ENCODE results near the gene MCM3AP.

MCM3AP gene

GRCh38 chr21:46285206-46285661 lies at the start of gene MCM3AP:
TSS of gene MCM3AP (minus strand) at chr21:46285611. CDS start at chr21:46285286, 325 bp downstream.
- H3K9me3 ChIP-seq (ENCODE audit: control insufficient read depth, insufficient read depth, low read length): no peaks in the 10 kb centered on the region
- H3K4me3 ChIP-seq (ENCODE audit: low read depth, low read length): peak within 1 kb of the TSS; percentile 66
- H3K9ac ChIP-seq (ENCODE audit: low read depth, low read length): peak within 1 kb of the TSS; percentile 81
- no peaks in the 10 kb centered on the region for H3K27me3 ChIP-seq (ENCODE audit: control insufficient read depth, insufficient read depth, low read length)
- H3K4me1 ChIP-seq (ENCODE audit: control insufficient read depth, insufficient read depth, low read length): peaks cover 8% of the 10 kb centered on the region
- peaks cover 4% of the 10 kb centered on the region for H3K36me3 ChIP-seq (ENCODE audit: control insufficient read depth, insufficient read depth, low read length)

GRCh38 chr21:46334351-46335140 lies 49.1 kb upstream of the MCM3AP start:
- no peak overlapping the region for H3K9ac ChIP-seq (ENCODE audit: low read depth, low read length)
- H3K36me3 ChIP-seq (ENCODE audit: control insufficient read depth, insufficient read depth, low read length): peaks cover 18% of the 10 kb centered on the region
- H3K27me3 ChIP-seq (ENCODE audit: control insufficient read depth, insufficient read depth, low read length): no peaks in the 10 kb centered on the region
- no peaks in the 10 kb centered on the region for H3K9me3 ChIP-seq (ENCODE audit: control insufficient read depth, insufficient read depth, low read length)
- no peak overlapping the region for H3K4me3 ChIP-seq (ENCODE audit: low read depth, low read length)
- H3K4me1 ChIP-seq (ENCODE audit: control insufficient read depth, insufficient read depth, low read length): no peaks in the 10 kb centered on the region

GRCh38 chr21:46329796-46330195 lies 44.4 kb upstream of the MCM3AP start:
- H3K4me1 ChIP-seq (ENCODE audit: control insufficient read depth, insufficient read depth, low read length): no peaks in the 10 kb centered on the region
- peaks cover 10% of the 10 kb centered on the region for H3K36me3 ChIP-seq (ENCODE audit: control insufficient read depth, insufficient read depth, low read length)
- no peak overlapping the region for H3K9ac ChIP-seq (ENCODE audit: low read depth, low read length)
- H3K4me3 ChIP-seq (ENCODE audit: low read depth, low read length): no peak overlapping the region
- no peaks in the 10 kb centered on the region for H3K27me3 ChIP-seq (ENCODE audit: control insufficient read depth, insufficient read depth, low read length)
- no peaks in the 10 kb centered on the region for H3K9me3 ChIP-seq (ENCODE audit: control insufficient read depth, insufficient read depth, low read length)

- Histone ChIP-seq H3K4me3 (ENCODE audit: low read depth, low read length) (no peak overlapping the region), H3K9me3 (ENCODE audit: control insufficient read depth, insufficient read depth, low read length) (no peaks in the 10 kb centered on the region), H3K27me3 (ENCODE audit: control insufficient read depth, insufficient read depth, low read length) (no peaks in the 10 kb centered on the region), H3K4me1 (ENCODE audit: control insufficient read depth, insufficient read depth, low read length) (no peaks in the 10 kb centered on the region), H3K9ac (ENCODE audit: low read depth, low read length) (no peak overlapping the region), H3K36me3 (ENCODE audit: control insufficient read depth, insufficient read depth, low read length) (peaks cover 15% of the 10 kb centered on the region)
These were observed 42.7 kb upstream of the MCM3AP start for GRCh38 chr21:46328151-46328550.

- Histone ChIP-seq H3K36me3 (ENCODE audit: control insufficient read depth, insufficient read depth, low read length) (peaks cover 15% of the 10 kb centered on the region), H3K9me3 (ENCODE audit: control insufficient read depth, insufficient read depth, low read length) (no peaks in the 10 kb centered on the region)
These were observed 42.3 kb upstream of the MCM3AP start for GRCh38 chr21:46327711-46328110.

GRCh38 chr21:46326110-46326703 lies 40.8 kb upstream of the MCM3AP start:
- H3K36me3 ChIP-seq (ENCODE audit: control insufficient read depth, insufficient read depth, low read length): peaks cover 15% of the 10 kb centered on the region
- H3K4me1 ChIP-seq (ENCODE audit: control insufficient read depth, insufficient read depth, low read length): peaks cover under 1% of the 10 kb centered on the region
- no peaks in the 10 kb centered on the region for H3K27me3 ChIP-seq (ENCODE audit: control insufficient read depth, insufficient read depth, low read length)
- H3K4me3 ChIP-seq (ENCODE audit: low read depth, low read length): no peak overlapping the region
- H3K9ac ChIP-seq (ENCODE audit: low read depth, low read length): no peak overlapping the region
- H3K9me3 ChIP-seq (ENCODE audit: control insufficient read depth, insufficient read depth, low read length): no peaks in the 10 kb centered on the region

More at GRCh38 chr21:46327711-46328110, 42.3 kb upstream of the MCM3AP start:
- no peak overlapping the region for H3K4me3 ChIP-seq (ENCODE audit: low read depth, low read length)
- H3K9ac ChIP-seq (ENCODE audit: low read depth, low read length): no peak overlapping the region
- no peaks in the 10 kb centered on the region for H3K27me3 ChIP-seq (ENCODE audit: control insufficient read depth, insufficient read depth, low read length)
- no peaks in the 10 kb centered on the region for H3K4me1 ChIP-seq (ENCODE audit: control insufficient read depth, insufficient read depth, low read length)

- Histone ChIP-seq H3K36me3 (ENCODE audit: control insufficient read depth, insufficient read depth, low read length) (peaks cover 14% of the 10 kb centered on the region), H3K4me3 (ENCODE audit: low read depth, low read length) (peak overlapping the region; percentile 70), H3K9ac (ENCODE audit: low read depth, low read length) (peak overlapping the region; percentile 73), H3K27me3 (ENCODE audit: control insufficient read depth, insufficient read depth, low read length) (no peaks in the 10 kb centered on the region), H3K4me1 (ENCODE audit: control insufficient read depth, insufficient read depth, low read length) (peaks cover 2% of the 10 kb centered on the region), H3K9me3 (ENCODE audit: control insufficient read depth, insufficient read depth, low read length) (no peaks in the 10 kb centered on the region)
These were observed 39.9 kb upstream of the MCM3AP start for GRCh38 chr21:46325073-46325912.

GRCh38 chr21:46324390-46325072 lies 39.1 kb upstream of the MCM3AP start:
- no peaks in the 10 kb centered on the region for H3K27me3 ChIP-seq (ENCODE audit: control insufficient read depth, insufficient read depth, low read length)
- no peaks in the 10 kb centered on the region for H3K9me3 ChIP-seq (ENCODE audit: control insufficient read depth, insufficient read depth, low read length)
- H3K36me3 ChIP-seq (ENCODE audit: control insufficient read depth, insufficient read depth, low read length): peaks cover 11% of the 10 kb centered on the region
- peak overlapping the region; percentile 93 for H3K9ac ChIP-seq (ENCODE audit: low read depth, low read length)
- H3K4me3 ChIP-seq (ENCODE audit: low read depth, low read length): peak overlapping the region; percentile 93
- peaks cover 2% of the 10 kb centered on the region for H3K4me1 ChIP-seq (ENCODE audit: control insufficient read depth, insufficient read depth, low read length)

GRCh38 chr21:46323710-46324389 lies 38.4 kb upstream of the MCM3AP start, which contains the start of the genes C21orf58 and PCNT:
TSS of gene C21orf58 (minus strand) at chr21:46323870. CDS start at chr21:46322738, 1,132 bp downstream.
TSS of gene PCNT (plus strand) at chr21:46324156. CDS start at chr21:46324229, 73 bp downstream.
- no peaks in the 10 kb centered on the region for H3K9me3 ChIP-seq (ENCODE audit: control insufficient read depth, insufficient read depth, low read length)
- no peaks in the 10 kb centered on the region for H3K27me3 ChIP-seq (ENCODE audit: control insufficient read depth, insufficient read depth, low read length)
- H3K9ac ChIP-seq (ENCODE audit: low read depth, low read length): peak within 1 kb of the TSS; percentile 94
- peaks cover 2% of the 10 kb centered on the region for H3K4me1 ChIP-seq (ENCODE audit: control insufficient read depth, insufficient read depth, low read length)
- peaks cover 11% of the 10 kb centered on the region for H3K36me3 ChIP-seq (ENCODE audit: control insufficient read depth, insufficient read depth, low read length)
- peak within 1 kb of the TSS; percentile 93 for H3K4me3 ChIP-seq (ENCODE audit: low read depth, low read length)

GRCh38 chr21:46323227-46323709 lies 37.9 kb upstream of the MCM3AP start:
- Histone ChIP-seq H3K27me3 (ENCODE audit: control insufficient read depth, insufficient read depth, low read length) (no peaks in the 10 kb centered on the region), H3K9ac (ENCODE audit: low read depth, low read length) (peak overlapping the region; percentile 94), H3K9me3 (ENCODE audit: control insufficient read depth, insufficient read depth, low read length) (no peaks in the 10 kb centered on the region), H3K4me3 (ENCODE audit: low read depth, low read length) (peak overlapping the region; percentile 93), H3K36me3 (ENCODE audit: control insufficient read depth, insufficient read depth, low read length) (peaks cover 9% of the 10 kb centered on the region), H3K4me1 (ENCODE audit: control insufficient read depth, insufficient read depth, low read length) (peaks cover 2% of the 10 kb centered on the region)

Measured in iPS-15b (cell line).